Right atrium auricular region (tissue), 2 donors: ENCODE data around the gene PID1. TPM values are rescaled to one million over a fixed set of nuclear protein-coding genes. Genes with fewer than 3 reads are reported as not detected.

Source experiments
- DNase-seq: peaks from one replicate; pipeline ENCODE4 v3.0.0-alpha.2; 2019; ENCODE audit warnings: low spot score
- H3K27ac ChIP-seq, 2 donors: fragments of 200-600 bp; sonication (generic); 1 replicate in 1 of 2; 2 replicates in 1 of 2; pipeline ENCODE4 v1.5.1; 2016 to 2019
- H3K27me3 ChIP-seq, 2 donors: fragments of 200-600 bp; sonication (generic); one replicate each; pipeline versions ENCODE4 v1.5.1 to v1.6.0; 2017 to 2019
- H3K36me3 ChIP-seq: fragments of 200-600 bp; sonication (generic); one replicate; pipeline ENCODE4 v1.5.1; 2016
- H3K4me1 ChIP-seq, 2 donors: fragments of 200-600 bp; sonication (generic); one replicate each; pipeline versions ENCODE4 v1.5.1 to v1.6.0; 2017 to 2019
- H3K4me3 ChIP-seq, 2 donors: fragments of 200-600 bp; sonication (generic); 1 replicate in 1 of 2; 2 replicates in 1 of 2; pipeline ENCODE4 v1.5.1; 2017 to 2019; ENCODE audit warnings: mild to moderate bottlenecking in 1 of 2, moderate library complexity in 1 of 2
- H3K9me3 ChIP-seq, 2 donors: fragments of 200-600 bp; sonication (generic); one replicate each; pipeline ENCODE4 v1.5.1; 2019
- CTCF ChIP-seq, 2 donors: fragments of 200-600 bp; sonication (generic); IDR thresholded peaks; one replicate each; pipeline ENCODE4 v1.5.1; 2019; ENCODE audit warnings: antibody characterized with exemption in 2 of 2
- total RNA-seq, 2 donors: library from RNA; depleted of rRNA; stranded (reverse); fragments of >200 nt; gene quantifications; one replicate each; pipeline ENCODE4 v1.1.0, GENCODE V29; 2016

PID1 gene
- total RNA-seq, 2 donors from 2014 or later = 9.1 to 24.0 TPM

- Histone ChIP-seq H3K4me1 (no peaks in the 10 kb centered on the region), H3K27ac (no peak overlapping the region), H3K9me3 (no peaks in the 10 kb centered on the region), H3K4me3 (no peak overlapping the region), H3K36me3 (no peaks in the 10 kb centered on the region), H3K27me3 (no peaks in the 10 kb centered on the region)
- no peak for TF ChIP-seq CTCF (IDR thresholded peaks at IDR 0.05)
- no peak for DNase-seq
These were observed 52.7 kb downstream of the PID1 start for GRCh38 chr2:229218329-229218921.

GRCh38 chr2:229212241-229212640 lies 58.8 kb downstream of the PID1 start:
- no peaks in the 10 kb centered on the region for H3K36me3 ChIP-seq
- no peak overlapping the region for H3K27ac ChIP-seq
- no peaks in the 10 kb centered on the region for H3K27me3 ChIP-seq
- no peaks in the 10 kb centered on the region for H3K4me1 ChIP-seq
- TF ChIP-seq CTCF (IDR thresholded peaks at IDR 0.05) = no peak
- no peak overlapping the region for H3K4me3 ChIP-seq
- DNase-seq = no peak
- peaks cover 0 to 5% of the 10 kb centered on the region in 2 donors for H3K9me3 ChIP-seq

GRCh38 chr2:229210641-229211040 lies 60.4 kb downstream of the PID1 start:
- Histone ChIP-seq H3K36me3 (no peaks in the 10 kb centered on the region), H3K9me3 (peaks cover 0 to 5% of the 10 kb centered on the region in 2 donors), H3K4me1 (no peaks in the 10 kb centered on the region), H3K27me3 (no peaks in the 10 kb centered on the region), H3K27ac (no peak overlapping the region), H3K4me3 (no peak overlapping the region)
- no peak for TF ChIP-seq CTCF (IDR thresholded peaks at IDR 0.05)
- no peak for DNase-seq

DNA sequence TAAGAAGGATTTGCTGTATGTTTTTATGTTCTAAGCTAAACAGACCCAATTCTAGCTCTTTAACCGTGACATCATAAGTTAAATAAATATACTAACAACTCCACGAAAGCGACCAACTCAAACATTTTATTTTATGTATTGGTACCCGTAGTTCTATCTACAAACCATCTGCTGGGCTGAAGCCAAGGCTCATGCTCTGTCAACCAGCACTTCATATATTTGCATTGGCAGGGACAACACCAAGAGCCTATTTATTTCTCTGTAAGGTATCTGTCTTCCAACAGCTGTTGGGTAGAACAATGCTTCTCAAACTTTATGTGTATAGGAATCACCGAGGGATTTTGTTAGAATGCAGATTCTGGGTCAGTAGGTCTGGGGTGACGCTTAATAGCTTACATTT lies 64.5 kb downstream of the PID1 start:
- no peak for TF ChIP-seq CTCF (IDR thresholded peaks at IDR 0.05)
- no peaks in the 10 kb centered on the region for H3K36me3 ChIP-seq
- H3K4me1 ChIP-seq = no peaks in the 10 kb centered on the region
- DNase-seq = no peak
- no peak overlapping the region for H3K27ac ChIP-seq
- peaks cover 0 to 5% of the 10 kb centered on the region in 2 donors for H3K9me3 ChIP-seq
- no peaks in the 10 kb centered on the region for H3K27me3 ChIP-seq
- no peak overlapping the region for H3K4me3 ChIP-seq

DNA sequence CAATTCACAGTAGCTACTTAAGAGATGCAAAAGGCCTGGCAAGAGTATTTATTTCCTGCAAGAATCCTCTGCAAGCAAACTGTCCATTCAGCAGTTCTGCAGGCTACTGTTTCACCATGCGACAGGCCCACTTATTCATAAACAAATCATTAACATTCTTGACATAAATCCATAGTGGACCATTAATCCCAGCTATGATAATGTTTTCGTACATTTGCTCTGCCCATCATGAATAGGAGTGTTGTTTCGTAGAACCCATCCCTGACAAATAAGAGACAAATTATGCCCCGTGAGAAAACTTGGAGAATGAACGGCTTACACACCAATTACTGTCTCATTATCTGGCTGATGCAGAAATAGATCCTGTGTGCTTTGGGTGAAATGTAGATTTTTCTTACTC lies 65.4 kb downstream of the PID1 start:
- Histone ChIP-seq H3K4me3 (no peak overlapping the region), H3K9me3 (peaks cover 0 to 5% of the 10 kb centered on the region in 2 donors), H3K4me1 (no peaks in the 10 kb centered on the region), H3K27me3 (no peaks in the 10 kb centered on the region), H3K27ac (no peak overlapping the region), H3K36me3 (no peaks in the 10 kb centered on the region)
- DNase-seq = no peak
- no peak for TF ChIP-seq CTCF (IDR thresholded peaks at IDR 0.05)

GRCh38 chr2:229202646-229203045 lies 68.4 kb downstream of the PID1 start:
- Histone ChIP-seq H3K4me3 (no peak overlapping the region), H3K36me3 (no peaks in the 10 kb centered on the region), H3K27ac (no peak overlapping the region), H3K27me3 (no peaks in the 10 kb centered on the region), H3K4me1 (no peaks in the 10 kb centered on the region), H3K9me3 (no peaks in the 10 kb centered on the region)
- no peak for DNase-seq
- TF ChIP-seq CTCF (IDR thresholded peaks at IDR 0.05) = no peak
